Stimulated activated CD4-positive, alpha-beta T cell treated with anti-CD3 and anti-CD28 coated beads, Interleukin-15, amount 100 ng/mL, for 48 hours (primary cell): ENCODE measurements around the gene PRR33.

ENCODE experiments used
- DNase-seq, 2 donors: peaks; one replicate each; pipeline ENCODE4 v3.0.0-alpha.2; 2020; ENCODE audit warnings: low read depth in 2 of 2

The PRR33 gene

DNA sequence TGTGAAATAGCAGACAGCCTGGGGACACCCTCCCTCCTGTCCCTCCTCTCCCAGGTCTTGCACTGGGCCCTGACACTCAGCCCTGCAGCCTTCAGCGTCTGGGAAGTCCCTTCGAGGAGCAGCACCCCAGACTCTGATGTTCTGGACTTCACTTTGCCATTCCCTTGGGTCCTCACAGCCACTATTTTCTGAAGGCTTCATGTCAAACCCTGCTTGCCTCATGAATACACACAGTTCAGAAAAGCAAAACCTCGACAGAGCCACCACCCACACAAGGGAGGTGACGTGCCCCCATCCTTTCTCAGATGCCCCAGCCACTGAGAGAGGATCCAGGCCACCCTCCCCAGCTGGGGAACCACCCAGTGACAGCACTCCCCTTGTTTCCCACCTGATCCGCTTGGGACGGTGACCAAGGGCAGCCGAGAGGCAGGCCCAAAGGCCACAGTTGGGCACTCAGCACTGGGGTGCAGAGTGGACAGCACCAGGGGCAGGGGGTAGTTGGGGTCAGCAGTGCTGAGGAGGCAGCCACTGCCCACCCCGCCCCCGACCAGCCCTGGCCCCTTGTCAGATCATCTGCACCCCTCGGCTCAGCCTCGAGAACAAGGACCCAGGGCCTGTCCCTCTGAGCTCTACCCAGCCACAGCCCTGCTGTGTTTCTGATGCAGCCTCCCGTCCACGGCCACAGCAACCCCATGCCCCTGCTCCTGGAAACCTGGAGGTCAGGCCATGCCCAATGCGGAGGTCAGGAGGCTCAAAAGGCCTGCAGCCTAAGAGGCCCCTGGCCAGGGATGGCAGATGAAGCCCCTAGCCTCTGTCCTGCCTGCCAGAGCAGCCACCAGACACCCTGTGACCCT lies 24.7 kb upstream of the PRR33 start:
- no peak for DNase-seq

DNA sequence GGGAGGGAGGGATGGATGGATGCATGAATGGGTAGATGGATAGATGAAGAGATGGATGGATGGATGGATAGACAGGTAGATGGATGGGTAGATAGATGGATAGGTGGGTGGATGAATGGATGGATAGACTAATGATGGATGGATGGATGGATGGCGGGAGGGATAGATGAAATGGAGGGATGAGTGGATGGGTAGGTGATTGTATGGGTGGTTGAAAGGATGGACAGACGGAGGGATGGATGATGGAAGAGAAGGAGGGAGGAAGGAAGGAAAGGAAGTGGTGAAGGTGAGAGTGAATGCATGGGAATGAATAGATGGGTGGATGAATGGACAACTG lies 24.1 kb upstream of the PRR33 start:
- DNase-seq: no peak

DNA sequence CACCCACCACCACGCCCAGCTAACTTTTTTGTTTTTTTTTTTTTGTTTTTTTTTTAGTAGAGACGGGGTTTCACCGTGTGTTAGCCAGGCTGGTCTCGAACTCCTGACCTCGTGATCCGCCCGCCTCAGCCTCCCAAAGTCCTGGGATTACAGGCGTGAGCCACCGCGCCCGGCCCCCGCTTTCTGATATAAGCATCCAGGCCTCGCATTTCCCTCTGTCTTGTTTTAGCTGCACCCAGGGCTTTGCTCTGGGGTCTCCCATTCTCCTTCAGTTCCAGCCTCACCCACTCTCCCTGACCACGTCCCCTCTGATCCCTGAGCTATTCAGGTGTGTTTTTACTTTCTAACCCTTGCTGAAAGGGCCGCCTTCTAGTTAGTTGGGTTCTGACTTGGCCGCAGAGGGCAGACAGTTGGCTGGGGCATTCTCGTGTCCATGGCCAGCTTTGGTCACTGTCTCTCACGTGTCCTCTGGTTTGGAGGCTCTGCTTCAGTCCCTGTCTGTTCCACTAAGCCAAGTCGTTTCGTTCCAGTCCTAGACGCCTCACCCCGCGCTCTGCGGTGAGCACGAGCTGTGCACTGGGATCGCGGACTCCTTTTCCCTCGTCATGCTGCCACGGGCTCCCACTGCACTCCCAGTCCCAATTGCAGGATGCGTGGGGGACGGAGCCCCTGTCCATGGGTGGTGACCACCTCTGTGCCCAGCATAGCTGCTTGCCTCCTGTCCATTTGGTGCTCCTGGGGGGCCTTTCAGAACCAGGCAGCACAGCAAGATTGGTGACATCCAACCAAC lies 21.8 kb upstream of the PRR33 start:
- no peak for DNase-seq

DNA sequence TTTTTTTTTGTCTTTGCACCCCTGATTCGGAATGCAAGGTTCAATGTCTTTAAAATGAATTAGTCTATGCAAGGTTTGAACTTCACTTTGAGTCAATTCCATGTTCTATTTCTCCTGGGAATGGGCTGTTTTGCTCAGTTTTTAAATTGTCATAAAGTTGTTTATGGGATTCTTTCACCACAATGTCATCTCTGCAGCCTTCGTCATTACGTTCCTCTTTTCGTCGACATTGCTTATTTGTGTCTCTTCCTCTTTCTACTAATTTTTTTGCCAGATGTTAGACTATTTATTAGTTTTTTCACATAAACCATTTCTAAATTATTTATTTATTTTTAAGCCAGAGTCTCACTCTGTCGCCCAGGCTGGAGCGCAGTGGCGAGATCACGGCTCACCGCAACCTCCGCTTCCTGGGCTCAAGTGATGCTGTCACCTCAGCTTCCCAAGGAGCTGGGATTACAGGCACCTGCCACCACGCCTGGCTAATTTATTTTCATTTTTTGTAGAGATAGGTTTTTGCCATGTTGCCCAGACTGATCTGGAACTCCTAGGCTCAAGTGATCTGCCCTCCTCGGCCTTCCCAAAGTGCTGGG lies 20.7 kb upstream of the PRR33 start:
- no peak for DNase-seq

DNA sequence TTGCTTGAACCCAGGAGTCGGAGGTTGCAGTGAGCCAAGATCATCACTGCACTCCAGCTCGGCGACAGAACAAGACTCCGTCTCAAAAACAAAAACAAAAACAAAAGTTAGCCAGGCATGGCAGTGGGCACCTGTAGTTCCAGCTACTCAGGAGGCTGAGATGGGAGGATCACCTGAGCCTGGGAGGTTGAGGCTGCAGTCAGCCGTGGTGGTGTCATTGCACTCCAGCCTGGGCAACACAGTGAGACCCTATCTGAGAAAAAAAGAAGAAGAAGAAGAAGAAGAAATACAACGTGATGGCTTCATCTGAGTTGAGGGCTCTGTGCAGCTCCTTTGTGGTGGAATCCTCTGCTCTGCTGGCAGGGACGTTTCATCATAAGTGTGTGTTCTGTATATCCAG lies 17.8 kb upstream of the PRR33 start:
- no peak for DNase-seq

DNA sequence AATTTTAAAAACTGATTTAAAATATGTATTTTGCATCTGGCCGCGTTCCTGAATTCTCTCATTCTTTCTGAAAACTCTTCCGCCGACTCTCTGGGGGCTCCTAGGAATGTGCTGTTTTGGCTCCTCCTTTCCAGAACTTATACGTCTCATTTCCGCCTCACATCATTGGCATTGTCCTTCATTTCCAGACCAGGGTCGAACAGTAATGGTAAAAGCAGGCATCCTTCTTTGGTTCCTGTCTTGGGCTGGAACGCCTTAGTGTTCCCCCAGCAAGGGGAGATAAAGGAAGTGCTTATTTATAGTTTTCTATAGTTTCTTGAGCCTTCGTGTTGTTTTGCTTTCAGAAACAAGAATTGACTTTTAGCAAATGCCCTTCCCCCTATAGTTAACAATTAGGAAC lies 16.9 kb upstream of the PRR33 start:
- DNase-seq: no peak

DNA sequence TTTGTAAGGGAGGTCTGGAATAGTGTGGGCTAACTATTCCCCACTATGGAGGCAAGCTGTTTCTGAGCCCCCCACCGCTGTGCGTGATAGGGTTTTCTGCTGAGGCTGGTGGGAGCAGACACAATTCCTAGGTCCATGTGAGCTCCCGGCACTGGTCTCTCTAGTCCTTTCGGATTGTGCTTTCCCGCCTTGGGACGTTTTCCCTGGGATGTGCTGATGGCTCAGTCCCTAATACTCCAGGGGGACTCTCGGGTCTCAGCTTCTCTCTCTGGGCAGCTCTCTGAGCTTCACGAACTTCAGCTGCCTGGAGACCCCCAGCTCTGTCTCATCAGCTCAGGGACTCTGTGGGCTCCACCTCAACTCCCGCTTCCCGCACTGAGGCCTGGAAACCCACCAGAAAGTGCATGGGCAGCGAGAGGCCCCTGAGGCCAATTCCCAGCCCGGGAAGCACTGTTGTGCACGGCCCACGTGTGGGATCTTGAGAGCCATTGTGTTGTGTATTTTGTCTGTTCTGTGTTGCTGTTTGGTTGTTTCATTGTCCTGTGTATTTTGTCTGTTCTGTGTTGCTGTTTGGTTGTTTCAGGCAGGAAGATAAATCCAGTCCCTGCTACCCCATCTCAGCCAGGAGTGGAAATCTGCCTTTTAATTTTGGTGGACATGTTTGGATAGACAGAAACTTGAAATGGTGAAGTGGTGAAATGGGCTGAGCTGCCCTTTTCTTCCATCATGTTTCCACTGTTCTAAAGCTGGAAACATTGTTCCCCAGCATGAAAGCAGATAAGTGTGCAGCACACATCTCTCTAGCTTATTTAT lies 15.1 kb upstream of the PRR33 start:
- no peak for DNase-seq

DNA sequence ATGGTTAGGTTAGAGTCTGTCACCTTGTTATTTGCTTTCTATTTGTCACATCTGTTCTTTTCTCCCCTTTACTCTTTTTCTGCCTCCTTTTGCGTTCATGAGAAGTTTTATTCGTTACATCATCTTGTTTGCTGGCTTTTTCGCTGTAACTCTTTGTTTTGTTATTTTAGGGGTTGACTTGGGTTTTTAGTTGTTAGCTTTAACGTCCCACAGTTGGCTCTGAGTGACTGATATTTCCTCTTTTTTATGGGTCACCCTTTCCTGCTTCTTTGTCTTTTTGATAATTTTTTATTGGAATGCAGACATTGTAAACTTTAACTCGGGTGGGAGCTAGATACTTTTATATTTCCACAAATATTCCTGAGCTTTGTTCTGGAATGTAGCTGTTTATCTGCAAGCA lies 14.5 kb upstream of the PRR33 start:
- DNase-seq: no peak

DNA sequence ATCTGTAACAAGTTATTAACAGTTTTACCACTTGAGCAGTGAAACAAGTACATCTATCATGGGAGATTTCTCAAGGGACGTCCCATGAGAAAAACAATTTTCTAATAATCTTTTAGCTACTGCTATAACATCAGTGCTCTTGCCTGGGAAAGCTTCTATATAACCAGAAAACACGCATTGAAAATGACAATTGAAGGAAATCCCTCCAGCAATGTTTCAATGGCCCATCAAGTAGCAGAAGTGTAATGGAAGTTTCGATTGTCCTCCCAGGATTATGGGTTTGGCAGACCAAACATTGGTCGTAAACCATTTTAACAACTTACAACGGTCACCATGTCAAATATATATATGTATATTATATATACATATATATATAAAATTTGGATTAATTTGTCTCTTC lies 8.0 kb upstream of the PRR33 start:
- DNase-seq: no peak

DNA sequence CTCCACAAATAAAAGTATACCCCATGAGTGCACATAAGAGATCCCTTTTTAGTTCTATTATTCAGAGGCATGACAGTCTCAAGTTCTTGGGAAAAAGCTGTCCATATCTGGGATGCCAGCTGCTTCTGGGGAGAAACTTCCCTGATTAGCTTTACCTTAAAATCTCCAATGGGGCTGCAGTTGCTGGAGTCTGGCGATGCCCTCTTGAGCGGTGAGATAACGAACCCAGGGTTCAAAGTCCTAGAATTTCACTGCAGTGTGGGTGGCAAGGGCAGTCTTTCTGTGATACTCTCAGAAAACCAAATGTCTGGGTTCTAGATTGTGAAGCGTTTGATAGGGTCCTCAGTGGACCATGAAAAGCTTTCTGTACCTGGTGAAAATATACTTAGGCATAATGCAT lies 7.4 kb upstream of the PRR33 start:
- DNase-seq: no peak

DNA sequence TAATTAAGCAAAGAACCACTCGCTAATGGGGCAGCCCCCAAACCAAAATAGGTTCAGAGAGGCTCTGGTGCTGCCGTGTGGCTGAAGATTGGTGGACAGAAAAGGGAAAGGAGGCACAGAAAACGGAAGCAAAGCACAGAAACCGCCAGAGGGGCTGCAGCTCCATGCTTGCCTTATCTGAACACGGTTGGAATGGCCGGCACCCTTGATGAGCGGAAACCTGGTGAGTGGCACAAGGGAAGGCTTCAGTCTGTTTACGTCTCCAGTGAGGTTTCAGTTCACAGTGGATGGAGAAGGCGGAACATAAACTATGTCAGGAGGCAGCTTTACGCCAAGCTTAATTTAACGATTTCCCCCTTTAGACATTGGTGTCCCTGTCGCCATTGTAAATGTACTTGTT lies 5.2 kb upstream of the PRR33 start:
- DNase-seq: no peak

DNA sequence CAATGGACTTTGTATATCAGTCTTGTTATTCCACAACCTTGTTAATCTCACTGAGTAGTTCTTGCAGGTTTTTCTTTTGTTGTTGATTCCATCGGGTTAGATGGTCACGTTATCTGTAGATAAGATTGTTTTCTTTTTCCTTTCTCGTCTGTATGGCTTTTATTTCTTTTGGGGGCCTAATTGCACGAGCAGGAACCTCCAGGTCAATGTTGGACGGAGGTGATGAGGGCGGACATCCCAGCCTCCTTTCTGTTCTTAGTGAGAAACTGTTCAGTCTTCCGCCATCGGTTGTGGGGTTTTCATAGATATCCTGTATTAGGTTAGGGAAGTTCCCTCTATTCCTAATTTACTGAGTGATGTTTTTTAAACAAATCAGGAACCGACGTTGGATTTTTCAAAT lies 4.8 kb upstream of the PRR33 start:
- DNase-seq: no peak

DNA sequence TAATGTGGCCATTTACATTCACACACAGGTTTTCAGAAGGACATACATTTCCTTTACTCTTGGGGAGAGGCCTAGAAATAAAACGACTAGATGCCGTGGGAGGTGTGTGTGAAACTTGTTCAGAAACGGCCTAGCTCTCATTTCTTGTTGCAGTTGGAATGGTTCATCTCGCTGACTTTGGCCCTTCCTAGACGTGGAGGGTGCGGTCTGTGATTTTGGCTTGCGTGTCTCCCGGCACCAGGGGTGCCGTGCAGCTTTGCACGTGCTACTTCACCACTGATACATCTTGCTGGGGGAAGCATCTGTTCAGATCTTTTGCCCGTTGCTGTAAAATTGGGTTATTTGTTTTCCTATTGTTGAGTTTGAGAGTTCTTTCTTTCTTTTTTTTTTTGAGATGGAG lies 3.1 kb upstream of the PRR33 start:
- no peak for DNase-seq

DNA sequence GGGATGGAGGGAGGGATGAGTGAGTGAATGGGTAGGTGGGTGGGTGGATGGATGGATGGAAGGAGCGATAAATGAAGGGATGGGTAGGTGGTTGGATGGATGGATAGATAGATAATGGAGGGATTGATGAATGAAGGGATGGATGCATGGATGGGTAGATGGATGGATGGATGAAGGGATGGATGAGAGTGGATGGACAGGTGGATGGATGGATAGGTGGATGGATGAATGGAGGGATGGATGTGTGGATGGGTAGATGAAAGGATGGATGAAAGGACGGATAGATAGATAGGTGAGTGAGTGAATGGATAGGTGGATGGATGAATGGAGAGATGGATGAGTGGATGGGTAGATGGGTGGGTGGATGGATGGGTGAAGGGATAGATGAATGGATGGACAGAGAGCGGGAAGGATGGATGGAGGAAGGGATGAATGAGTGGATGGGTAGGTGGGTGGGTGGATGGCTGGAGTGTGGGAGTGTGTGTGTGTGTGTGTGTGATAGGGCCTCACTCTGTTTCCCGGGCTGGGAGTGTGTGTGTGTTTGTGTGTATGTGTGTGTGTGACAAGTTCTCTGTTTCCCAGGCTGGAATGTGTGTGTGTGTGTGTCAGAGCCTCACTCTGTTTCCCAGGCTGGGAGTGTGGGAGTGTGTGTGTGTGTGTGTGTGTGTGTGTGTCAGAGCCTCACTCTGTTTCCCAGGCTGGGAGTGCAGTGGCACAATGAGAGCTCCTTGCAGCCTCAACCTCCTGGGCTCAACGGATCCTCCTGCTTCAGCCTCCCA lies 2.1 kb upstream of the PRR33 start:
- DNase-seq: no peak

DNA sequence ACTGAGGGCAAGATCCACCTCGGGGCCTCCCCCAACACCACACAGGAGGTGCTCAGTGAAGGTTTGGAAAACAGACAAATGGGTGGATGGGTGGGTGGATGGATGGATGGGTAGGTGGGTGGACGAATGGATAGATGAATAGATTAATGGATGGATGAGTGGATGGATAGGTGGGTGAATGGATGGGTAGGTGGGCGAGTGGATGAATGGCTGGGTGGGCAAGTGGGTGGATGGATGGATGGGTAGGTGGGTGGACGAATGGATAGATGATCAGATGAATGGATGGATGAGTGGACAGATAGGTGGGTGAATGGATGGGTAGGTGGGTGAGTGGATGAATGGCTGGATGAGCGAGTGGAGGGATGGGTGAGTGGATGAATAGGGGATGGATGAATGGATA lies 863 bp upstream of the PRR33 start:
- no peak for DNase-seq

DNA sequence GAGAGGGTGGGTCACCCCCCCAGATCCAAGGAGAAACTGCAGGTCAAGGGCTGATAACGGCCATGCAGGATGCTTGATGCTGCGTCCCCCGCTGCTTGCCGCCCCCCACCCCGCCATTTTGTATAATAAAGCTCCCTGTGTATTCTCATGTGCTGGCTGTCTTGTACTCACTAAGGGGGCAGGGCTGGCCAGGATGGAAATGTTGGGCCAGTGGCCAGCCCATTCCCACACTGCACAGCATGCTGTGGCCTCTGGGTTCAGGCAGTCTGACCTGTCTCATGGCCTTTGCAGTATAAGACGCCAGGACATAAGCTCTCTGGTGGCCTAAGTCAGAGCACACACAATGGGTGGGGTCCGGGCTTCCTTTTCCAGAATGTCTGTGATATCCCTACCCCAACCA lies 421 bp upstream of the PRR33 start:
- no peak for DNase-seq

DNA sequence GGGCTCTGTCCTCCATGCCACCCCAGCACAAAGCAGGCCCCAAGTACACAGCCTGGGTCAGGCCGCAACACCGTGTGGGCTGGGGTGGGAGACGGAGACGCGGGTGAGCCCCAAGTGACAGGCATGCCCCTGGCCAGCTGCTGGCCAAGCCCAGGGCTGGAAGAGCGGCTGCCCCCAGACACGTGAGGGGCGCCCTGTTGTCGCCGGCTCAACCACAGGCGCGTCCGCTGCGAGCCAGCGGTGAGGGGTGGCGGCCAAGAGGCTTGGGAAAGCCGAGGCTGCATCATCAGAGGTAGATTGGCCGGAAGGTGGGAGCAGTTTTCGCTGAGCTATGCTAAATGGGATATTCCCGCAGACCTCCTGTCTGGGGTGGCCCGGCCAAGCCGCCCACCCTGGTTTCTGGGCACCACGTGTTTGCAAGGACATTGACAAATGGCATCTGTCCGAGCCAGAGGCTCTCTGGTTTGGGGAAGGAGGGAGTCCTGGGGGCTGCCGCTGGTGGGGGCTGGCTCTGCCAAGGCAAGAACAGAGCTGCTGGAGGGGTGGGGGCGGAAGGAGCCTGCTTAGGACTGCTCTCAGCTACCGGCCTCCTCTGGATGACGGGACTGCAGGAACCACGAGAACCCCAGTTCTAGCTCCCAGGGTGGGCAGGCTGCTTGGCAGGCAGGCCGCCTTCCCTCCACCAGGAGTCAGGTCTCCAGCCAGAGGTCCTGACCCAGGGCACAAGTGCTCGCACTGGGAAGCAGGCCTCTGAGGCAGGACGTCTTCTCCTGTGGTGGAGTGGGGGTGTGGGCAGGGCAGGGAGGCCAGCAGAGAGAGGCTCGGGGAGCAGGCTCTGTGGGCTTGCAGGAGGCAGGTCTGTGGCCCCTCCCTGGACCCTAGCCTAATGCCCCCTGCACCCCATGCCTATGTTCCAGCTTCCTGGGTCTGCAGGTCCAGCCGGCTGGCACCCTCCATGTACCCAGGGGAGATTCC lies 552 bp downstream of the PRR33 start:
- no peak for DNase-seq

DNA sequence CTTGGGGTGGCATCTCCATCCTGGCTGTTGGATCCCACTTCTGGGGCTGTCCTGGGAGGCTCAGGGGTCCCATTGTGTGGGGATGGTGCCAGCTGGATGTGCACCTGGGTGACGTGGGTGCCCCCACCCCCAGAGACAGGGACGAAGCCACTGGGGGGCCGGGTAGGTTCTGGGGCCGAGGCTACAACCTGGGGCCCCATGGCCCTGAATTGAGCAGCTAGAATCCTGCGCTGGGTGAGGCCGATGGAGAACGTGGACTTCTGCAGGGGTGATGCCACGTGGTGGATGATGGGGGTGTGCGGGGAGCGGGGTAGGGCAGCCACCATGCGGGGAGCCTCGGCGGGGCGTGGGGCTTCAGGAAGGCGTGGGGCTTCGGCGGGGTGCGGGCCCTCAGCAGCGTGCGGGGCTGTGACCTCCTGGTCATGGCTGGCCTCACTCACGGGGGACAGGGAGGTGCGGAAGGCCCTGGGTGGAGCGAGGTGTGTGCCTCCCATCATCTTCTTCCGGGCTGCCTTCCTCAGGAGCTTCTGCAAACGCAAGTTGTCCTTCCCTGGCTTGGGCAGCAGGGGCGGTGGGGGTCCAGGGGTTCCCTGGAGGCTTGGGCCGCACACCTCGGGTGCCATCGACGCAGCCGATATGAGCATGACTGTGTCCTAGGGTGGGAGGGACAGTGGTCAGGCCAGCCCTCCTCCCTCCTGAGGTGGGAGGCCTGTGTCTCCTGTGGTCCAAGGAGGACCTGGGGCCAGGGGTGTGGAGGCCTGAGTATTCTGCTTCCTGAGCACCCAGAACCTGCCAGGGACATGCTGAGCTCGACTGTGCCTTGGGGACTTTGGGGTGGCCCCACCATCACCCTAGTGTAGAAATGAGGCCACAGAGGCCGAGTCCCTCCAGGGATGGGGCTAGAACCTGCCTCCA lies 1.5 kb downstream of the PRR33 start:
- DNase-seq: no peak
